Thoracic aorta (tissue), 2 donors: ENCODE data around the gene RICTOR. TPM values are rescaled to one million over a fixed set of nuclear protein-coding genes. Genes with fewer than 3 reads are reported as not detected.

Experiments
- ATAC-seq: fragments of 150-250 bp; one replicate; pipeline ENCODE4 v1.8.0; 2017; ENCODE audit warnings: low read depth; ENCODE audit not compliant: insufficient number of reproducible peaks, low FRiP score
- DNase-seq: peaks from one replicate; pipeline ENCODE4 v3.0.0-alpha.2; 2020; ENCODE audit warnings: low spot score
- H3K27ac ChIP-seq, 2 donors: fragments of 200-600 bp; sonication (generic); 1 replicate in 1 of 2; 2 replicates in 1 of 2; pipeline ENCODE4 v1.5.1; 2016; ENCODE audit warnings: mild to moderate bottlenecking in 2 of 2, moderate library complexity in 2 of 2
- H3K27me3 ChIP-seq: fragments of 200-600 bp; sonication (generic); replicated peaks from 2 replicates; pipeline ENCODE4 v1.6.0; 2016; ENCODE audit warnings: mild to moderate bottlenecking; ENCODE audit not compliant: insufficient read depth
- H3K36me3 ChIP-seq: fragments of 200-600 bp; sonication (generic); one replicate; pipeline ENCODE4 v1.5.1; 2016
- H3K4me1 ChIP-seq, 2 donors: fragments of 200-600 bp; sonication (generic); 1 replicate in 1 of 2; 2 replicates in 1 of 2; pipeline versions ENCODE4 v1.5.1 to v1.6.0; 2016; ENCODE audit warnings: low read depth in 2 of 2, mild to moderate bottlenecking in 1 of 2; ENCODE audit not compliant: control insufficient read depth in 1 of 2
- H3K4me3 ChIP-seq: fragments of 200-600 bp; sonication (generic); 2 replicates; pipeline ENCODE4 v1.5.1; 2016; ENCODE audit warnings: mild to moderate bottlenecking
- H3K9me3 ChIP-seq: fragments of 200-600 bp; sonication (generic); 2 replicates; pipeline ENCODE4 v1.5.1; 2016
- CTCF ChIP-seq: fragments of 200-600 bp; sonication (generic); IDR thresholded peaks from one replicate; pipeline ENCODE4 v1.5.1; 2019; ENCODE audit warnings: antibody characterized with exemption
- total RNA-seq, 2 donors: library from RNA; depleted of rRNA; stranded (reverse); fragments of >200 nt; gene quantifications; one replicate each; pipeline versions ENCODE4 v1.1.0 to v1.2.3, GENCODE V29; 2016

The RICTOR gene
- total RNA-seq, 2 donors from 2014 or later, result 35.6 to 50.4 TPM

GRCh38 chr5:38896760-38897159 lies 177.4 kb downstream of the RICTOR start:
- Histone ChIP-seq H3K4me1 (no peaks in the 10 kb centered on the region), H3K27me3 (no peaks in the 10 kb centered on the region), H3K4me3 (no peak overlapping the region), H3K27ac (no peak overlapping the region), H3K36me3 (no peaks in the 10 kb centered on the region), H3K9me3 (peaks cover 9% of the 10 kb centered on the region)
- ATAC-seq (no peak), DNase-seq (no peak)
- TF ChIP-seq CTCF, result no peak

GRCh38 chr5:38892363-38892762 lies 181.8 kb downstream of the RICTOR start:
- TF ChIP-seq CTCF, result no peak
- H3K27me3 ChIP-seq, result no peaks in the 10 kb centered on the region

GRCh38 chr5:38891563-38891962 lies 182.6 kb downstream of the RICTOR start:
- H3K4me1 ChIP-seq, result no peaks in the 10 kb centered on the region
- no peak overlapping the region for H3K4me3 ChIP-seq
- peaks cover 12% of the 10 kb centered on the region for H3K36me3 ChIP-seq
- no peak for ATAC-seq
- H3K9me3 ChIP-seq, result peaks cover 9% of the 10 kb centered on the region
- H3K27me3 ChIP-seq, result no peaks in the 10 kb centered on the region
- no peak overlapping the region for H3K27ac ChIP-seq
- no peak for TF ChIP-seq CTCF
- no peak for DNase-seq

More at GRCh38 chr5:38892363-38892762, 181.8 kb downstream of the RICTOR start:
- Histone ChIP-seq H3K9me3 (peaks cover 9% of the 10 kb centered on the region), H3K4me3 (no peak overlapping the region), H3K27ac (no peak overlapping the region), H3K36me3 (peaks cover 11% of the 10 kb centered on the region), H3K4me1 (no peaks in the 10 kb centered on the region)
- ATAC-seq (no peak), DNase-seq (no peak)

- no peak overlapping the region for H3K4me3 ChIP-seq
- ATAC-seq (no peak), DNase-seq (no peak)
- H3K27me3 ChIP-seq, result no peaks in the 10 kb centered on the region
- H3K36me3 ChIP-seq, result peaks cover 30% of the 10 kb centered on the region
- H3K4me1 ChIP-seq, result no peaks in the 10 kb centered on the region
- H3K27ac ChIP-seq, result no peak overlapping the region
- H3K9me3 ChIP-seq, result no peaks in the 10 kb centered on the region
- TF ChIP-seq CTCF, result no peak
Measured at GRCh38 chr5:38889424-38889823, 184.8 kb downstream of the RICTOR start.

GRCh38 chr5:38888041-38888440 lies 186.2 kb downstream of the RICTOR start:
- ATAC-seq (no peak), DNase-seq (no peak)
- no peaks in the 10 kb centered on the region for H3K9me3 ChIP-seq
- peaks cover 38% of the 10 kb centered on the region for H3K36me3 ChIP-seq
- H3K4me1 ChIP-seq, result no peaks in the 10 kb centered on the region
- no peak overlapping the region for H3K27ac ChIP-seq
- H3K27me3 ChIP-seq, result no peaks in the 10 kb centered on the region
- no peak for TF ChIP-seq CTCF
- no peak overlapping the region for H3K4me3 ChIP-seq

Other genes with a start within 250 kb of the RICTOR start
- gene OSMR, start 228.4 kb downstream of the RICTOR start, total RNA-seq, result 100 to 1,000 TPM in 1 of 2 donors, 10 to 100 TPM in 1; 79.2 to 190 TPM
- 10 to 100 TPM; 12.9 to 29.8 TPM for gene FYB1, start 145.2 kb upstream of the RICTOR start, total RNA-seq